Parathyroid adenoma (tissue), 2 donors: ENCODE results near the gene TCF19.

Experiments
- H2AFZ ChIP-seq: fragments of 300-600 bp; sonication (generic); one replicate; pipeline ENCODE4 v1.7.0; 2017; ENCODE audit warnings: antibody characterized with exemption, mild to moderate bottlenecking
- H3K27ac ChIP-seq: fragments of 300-600 bp; sonication (generic); one replicate; pipeline ENCODE4 v1.7.0; 2017
- H3K27me3 ChIP-seq: fragments of 300-600 bp; sonication (generic); one replicate; pipeline ENCODE4 v1.7.0; 2017; ENCODE audit warnings: low read length; ENCODE audit not compliant: control insufficient read depth, insufficient read depth
- H3K36me3 ChIP-seq: fragments of 300-600 bp; sonication (generic); one replicate; pipeline ENCODE4 v1.7.0; 2017; ENCODE audit warnings: low read length; ENCODE audit not compliant: control insufficient read depth, insufficient read depth
- H3K4me1 ChIP-seq: fragments of 300-600 bp; sonication (generic); one replicate; pipeline ENCODE4 v1.7.0; 2017; ENCODE audit warnings: control low read depth
- H3K4me2 ChIP-seq: fragments of 300-600 bp; sonication (generic); one replicate; pipeline ENCODE4 v1.7.0; 2017; ENCODE audit warnings: low read length
- H3K4me3 ChIP-seq: fragments of 300-600 bp; sonication (generic); one replicate; pipeline ENCODE4 v1.7.0; 2017; ENCODE audit warnings: low read depth, low read length
- H3K79me2 ChIP-seq: fragments of 300-600 bp; sonication (generic); one replicate; pipeline ENCODE4 v1.7.0; 2017; ENCODE audit warnings: control low read depth
- H3K9ac ChIP-seq: fragments of 300-600 bp; sonication (generic); one replicate; pipeline ENCODE4 v1.7.0; 2017; ENCODE audit warnings: mild to moderate bottlenecking
- H3K9me3 ChIP-seq: fragments of 300-600 bp; sonication (generic); one replicate; pipeline ENCODE4 v1.7.0; 2017; ENCODE audit warnings: low read length; ENCODE audit not compliant: control insufficient read depth
- TF ChIP-seq, protein P1 (sequence below): fragments of 300-600 bp; sonication (generic); IDR thresholded peaks from one replicate; pipeline ENCODE4 v1.7.0; 2017; ENCODE audit warnings: antibody characterized with exemption, mild to moderate bottlenecking
- donor health status: primary hyperparathyroidism.

TCF19 gene

DNA sequence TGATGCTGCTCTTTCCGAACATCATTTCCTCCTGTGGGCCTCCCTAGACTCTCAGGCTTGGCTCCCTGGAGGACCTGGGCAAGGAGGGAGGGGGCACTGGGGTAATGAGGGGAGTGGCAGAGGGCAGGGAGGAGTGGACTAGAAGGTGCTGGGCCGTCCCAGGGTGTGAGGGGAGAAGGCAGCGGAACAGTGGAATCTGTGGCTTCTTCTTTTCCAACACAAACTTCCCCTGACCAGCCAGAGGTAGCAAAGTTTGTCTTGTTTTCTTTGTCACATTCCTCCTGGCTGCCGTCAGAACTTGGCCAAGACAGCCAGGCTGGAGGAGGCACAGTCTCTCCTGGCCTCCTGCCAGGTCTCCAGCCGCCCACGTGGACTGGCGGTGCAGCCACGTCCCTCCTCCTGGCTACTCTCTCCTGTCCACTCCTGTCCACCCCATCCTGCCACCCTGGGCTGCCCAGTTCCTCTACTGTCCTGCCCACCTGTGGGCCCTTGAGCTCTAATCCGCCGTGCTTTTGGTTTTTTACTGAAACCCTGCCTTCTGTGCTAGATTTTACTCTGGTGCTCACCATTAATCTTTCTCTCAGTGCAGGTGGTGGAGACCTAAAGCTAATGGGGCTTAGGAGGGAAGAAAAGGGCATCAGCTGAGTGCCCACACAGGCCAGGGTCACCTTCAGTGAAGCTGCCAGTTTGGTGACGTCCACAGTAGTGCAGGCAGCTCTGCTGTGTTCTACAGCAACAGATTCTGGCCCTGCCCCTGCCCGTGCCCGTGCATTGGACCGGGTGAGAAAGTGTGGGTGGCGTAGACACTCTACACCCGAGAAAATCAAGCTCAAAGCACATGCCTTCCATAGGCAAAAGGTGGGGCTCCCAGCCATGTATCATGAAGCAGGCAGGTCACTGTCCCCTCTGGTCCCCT is 35.3 kb upstream of the TCF19 start:
- Histone ChIP-seq H3K4me2 (no peak overlapping the region), H3K27ac (peak overlapping the region; percentile 91), H3K4me3 (no peak overlapping the region), H3K79me2 (peaks cover 12% of the 10 kb centered on the region), H3K27me3 (no peaks in the 10 kb centered on the region), H3K9me3 (no peaks in the 10 kb centered on the region), H3K9ac (no peak overlapping the region), H3K4me1 (peaks cover 47% of the 10 kb centered on the region), H3K36me3 (no peaks in the 10 kb centered on the region), H2AFZ (peak overlapping the region; percentile 76)
- TF ChIP-seq, protein P1, sequence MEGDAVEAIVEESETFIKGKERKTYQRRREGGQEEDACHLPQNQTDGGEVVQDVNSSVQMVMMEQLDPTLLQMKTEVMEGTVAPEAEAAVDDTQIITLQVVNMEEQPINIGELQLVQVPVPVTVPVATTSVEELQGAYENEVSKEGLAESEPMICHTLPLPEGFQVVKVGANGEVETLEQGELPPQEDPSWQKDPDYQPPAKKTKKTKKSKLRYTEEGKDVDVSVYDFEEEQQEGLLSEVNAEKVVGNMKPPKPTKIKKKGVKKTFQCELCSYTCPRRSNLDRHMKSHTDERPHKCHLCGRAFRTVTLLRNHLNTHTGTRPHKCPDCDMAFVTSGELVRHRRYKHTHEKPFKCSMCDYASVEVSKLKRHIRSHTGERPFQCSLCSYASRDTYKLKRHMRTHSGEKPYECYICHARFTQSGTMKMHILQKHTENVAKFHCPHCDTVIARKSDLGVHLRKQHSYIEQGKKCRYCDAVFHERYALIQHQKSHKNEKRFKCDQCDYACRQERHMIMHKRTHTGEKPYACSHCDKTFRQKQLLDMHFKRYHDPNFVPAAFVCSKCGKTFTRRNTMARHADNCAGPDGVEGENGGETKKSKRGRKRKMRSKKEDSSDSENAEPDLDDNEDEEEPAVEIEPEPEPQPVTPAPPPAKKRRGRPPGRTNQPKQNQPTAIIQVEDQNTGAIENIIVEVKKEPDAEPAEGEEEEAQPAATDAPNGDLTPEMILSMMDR: no peak

GRCh38 chr6:31125162-31125561 is 33.2 kb upstream of the TCF19 start:
- H3K9me3 ChIP-seq: no peaks in the 10 kb centered on the region
- TF ChIP-seq, protein P1: no peak
- H3K36me3 ChIP-seq: no peaks in the 10 kb centered on the region
- H3K27me3 ChIP-seq: no peaks in the 10 kb centered on the region
- peaks cover 48% of the 10 kb centered on the region for H3K4me1 ChIP-seq
- peaks cover 4% of the 10 kb centered on the region for H3K79me2 ChIP-seq
- H2AFZ ChIP-seq: peak overlapping the region; percentile 79
- H3K27ac ChIP-seq: peak overlapping the region; percentile 26
- H3K4me2 ChIP-seq: no peak overlapping the region
- H3K9ac ChIP-seq: no peak overlapping the region
- H3K4me3 ChIP-seq: no peak overlapping the region

GRCh38 chr6:31125586-31126363 is 32.6 kb upstream of the TCF19 start:
- H3K9me3 ChIP-seq: no peaks in the 10 kb centered on the region
- peak overlapping the region; percentile 79 for H2AFZ ChIP-seq
- H3K27ac ChIP-seq: peak overlapping the region; percentile 26
- no peak overlapping the region for H3K9ac ChIP-seq
- peaks cover 48% of the 10 kb centered on the region for H3K4me1 ChIP-seq
- no peak overlapping the region for H3K4me3 ChIP-seq
- peaks cover 4% of the 10 kb centered on the region for H3K79me2 ChIP-seq
- H3K36me3 ChIP-seq: no peaks in the 10 kb centered on the region
- H3K27me3 ChIP-seq: no peaks in the 10 kb centered on the region
- TF ChIP-seq, protein P1: no peak
- no peak overlapping the region for H3K4me2 ChIP-seq

GRCh38 chr6:31126396-31127175 is 31.8 kb upstream of the TCF19 start:
- Histone ChIP-seq H3K27ac (no peak overlapping the region), H3K9me3 (no peaks in the 10 kb centered on the region), H3K4me3 (no peak overlapping the region), H3K36me3 (no peaks in the 10 kb centered on the region), H3K27me3 (no peaks in the 10 kb centered on the region), H3K4me1 (peaks cover 42% of the 10 kb centered on the region), H3K79me2 (peaks cover 4% of the 10 kb centered on the region), H3K9ac (no peak overlapping the region), H2AFZ (no peak overlapping the region), H3K4me2 (no peak overlapping the region)
- TF ChIP-seq, protein P1: no peak
